GM12891 (cell line): ENCODE results near the gene ARID1B.

Source experiments
- DNase-seq: peaks from one replicate; pipeline ENCODE4 v3.0.0; 2011; ENCODE audit warnings: low spot score; ENCODE audit not compliant: insufficient read length
- FAIRE-seq: peaks from 2 replicates; lab custom pipeline; 2011; peaks lifted over from hg19 to GRCh38; lab: Jason Lieb, UNC
- PAX5 ChIP-seq: IDR thresholded peaks from 2 replicates; pipeline ENCODE4 v1.6.1; 2011; ENCODE audit warnings: low read length, moderate library complexity, mild to moderate bottlenecking; ENCODE audit not compliant: insufficient read depth, severe bottlenecking
- POLR2A ChIP-seq: IDR thresholded peaks from 2 replicates; pipeline ENCODE4 v1.6.1; 2011; ENCODE audit warnings: low read depth, low read length, control low read depth
- POLR2AphosphoS5 ChIP-seq: IDR thresholded peaks from 2 replicates; pipeline ENCODE4 v1.6.1; 2011; ENCODE audit warnings: low read depth, low read length, control low read depth
- POU2F2 ChIP-seq: IDR thresholded peaks from 2 replicates; pipeline ENCODE4 v1.6.1; 2011; ENCODE audit warnings: low read depth, mild to moderate bottlenecking, control low read depth, low read length, moderate library complexity
- SPI1 ChIP-seq: IDR thresholded peaks from 2 replicates; pipeline ENCODE4 v1.6.1; 2011; ENCODE audit warnings: low read depth, low read length, control low read depth
- TAF1 ChIP-seq: IDR thresholded peaks from 2 replicates; pipeline ENCODE4 v1.6.1; 2011; ENCODE audit warnings: low read depth, low read length, control low read depth

ARID1B gene

DNA sequence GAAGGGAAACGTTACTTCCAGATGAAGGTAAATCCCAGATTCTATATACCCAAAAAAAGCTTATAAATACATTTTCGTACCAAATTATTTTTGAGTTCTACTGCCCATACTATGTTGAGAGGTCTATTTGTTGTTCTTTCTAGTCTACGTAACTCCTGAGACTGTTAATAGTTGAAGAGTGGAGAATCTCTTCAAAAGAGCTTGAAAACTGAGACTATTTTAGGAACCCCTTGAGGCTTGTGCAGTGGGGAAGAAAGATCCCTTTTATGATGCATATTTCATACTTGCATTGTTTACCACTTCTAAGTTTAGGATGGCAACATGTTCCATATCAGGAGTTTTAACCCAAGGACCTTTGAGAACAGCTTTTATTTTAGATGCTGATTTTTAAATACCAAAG, 301.1 kb downstream of the ARID1B start:
- FAIRE-seq (no peak), DNase-seq (no peak)
- TF ChIP-seq POU2F2 (no peak), TAF1 (no peak), POLR2A (no peak), POLR2AphosphoS5 (no peak), SPI1 (no peak), PAX5 (no peak)

DNA sequence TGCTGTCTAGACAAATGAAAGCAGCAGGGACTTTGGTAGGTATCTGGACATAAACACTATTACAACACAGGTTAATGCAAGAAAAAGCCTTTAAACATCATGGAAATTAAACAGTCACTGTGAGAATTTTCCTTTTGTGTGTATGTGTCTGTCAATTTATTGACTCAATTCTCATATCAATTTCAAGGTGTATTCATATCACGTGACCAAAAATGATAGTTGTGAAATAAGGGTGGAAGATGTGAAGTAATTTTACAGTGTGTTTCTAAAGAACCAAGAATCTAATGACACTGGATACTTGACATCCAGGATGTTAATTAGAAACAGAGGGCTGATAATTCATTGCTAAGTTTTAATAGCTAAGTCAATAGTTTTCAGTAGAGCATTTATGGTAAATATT, 302.1 kb downstream of the ARID1B start:
- TF ChIP-seq POU2F2 (no peak), POLR2AphosphoS5 (no peak)
- FAIRE-seq: peak; percentile 74
- DNase-seq: no peak

DNA sequence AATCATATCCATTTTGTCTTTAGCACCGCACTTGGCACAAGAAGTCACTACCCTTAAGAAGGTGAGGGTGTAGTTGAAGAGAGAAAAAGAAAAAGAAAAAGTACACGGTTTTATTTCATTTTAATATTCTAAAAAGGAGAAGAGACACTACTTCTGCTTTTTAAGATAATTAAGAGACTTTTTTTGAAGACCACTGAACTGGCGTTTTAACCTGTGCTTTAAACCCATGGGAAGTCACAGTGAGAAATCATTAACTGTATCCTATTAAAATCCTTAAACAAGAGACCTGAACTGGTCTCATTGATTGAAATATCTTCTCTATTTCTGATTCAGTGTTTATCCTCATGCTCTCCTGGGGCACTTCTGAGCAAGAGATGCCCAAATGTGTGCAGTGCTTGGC, 302.6 kb downstream of the ARID1B start:
- no peak for TF ChIP-seq SPI1
- TF ChIP-seq PAX5: no peak
- no peak for DNase-seq
- no peak for FAIRE-seq

GRCh38 chr6:157080986-157081391, 303.8 kb downstream of the ARID1B start:
- peak; percentile 56 for FAIRE-seq
- TF ChIP-seq TAF1 (no peak), POU2F2 (no peak), POLR2AphosphoS5 (no peak), PAX5 (no peak)
- DNase-seq: no peak

DNA sequence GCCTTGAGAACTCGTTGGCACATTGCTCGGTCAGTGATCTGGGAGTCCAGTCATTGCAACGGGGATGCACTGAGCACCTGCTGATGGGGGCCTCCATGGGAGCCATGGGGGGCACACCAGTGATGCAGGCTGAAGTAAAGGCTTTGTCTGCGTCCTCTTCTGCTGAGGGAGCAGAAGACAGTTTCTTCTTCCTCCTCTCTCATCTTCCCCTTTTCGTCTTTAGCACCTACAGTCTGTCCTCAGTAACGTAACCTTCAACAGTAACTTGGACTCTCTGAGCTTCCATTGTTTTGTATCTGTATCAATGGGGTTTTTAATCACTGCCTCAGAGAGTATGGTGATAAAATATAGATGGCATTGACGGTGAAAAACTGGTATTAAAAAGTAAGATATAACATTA, 306.2 kb downstream of the ARID1B start:
- no peak for DNase-seq
- no peak for TF ChIP-seq POLR2A
- TF ChIP-seq TAF1: no peak
- no peak for TF ChIP-seq POU2F2
- no peak for TF ChIP-seq POLR2AphosphoS5
- TF ChIP-seq SPI1: no peak
- TF ChIP-seq PAX5: no peak
- FAIRE-seq: no peak

DNA sequence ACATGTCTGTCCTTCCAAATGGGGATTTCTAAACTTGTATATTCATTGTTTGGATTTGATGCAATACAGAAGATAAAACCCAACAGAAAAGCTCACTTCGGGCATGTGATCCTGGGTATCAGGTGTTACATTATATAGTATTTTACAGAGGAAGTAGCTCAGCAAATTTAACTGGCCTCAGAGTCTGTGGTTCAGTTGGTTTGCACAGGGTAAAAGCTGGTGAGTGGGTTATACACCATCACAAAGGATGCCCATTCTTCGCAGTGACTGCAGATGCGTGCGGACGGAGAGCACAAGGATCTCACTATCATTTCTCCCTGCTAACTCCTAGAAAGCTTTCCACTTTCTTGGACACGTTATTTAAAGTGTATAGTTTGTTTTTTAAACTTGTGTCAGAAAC, 309.5 kb downstream of the ARID1B start:
- FAIRE-seq (no peak), DNase-seq (no peak)
- no peak for TF ChIP-seq TAF1
- TF ChIP-seq POLR2A: no peak
- TF ChIP-seq POLR2AphosphoS5: no peak
- TF ChIP-seq SPI1: no peak
- TF ChIP-seq POU2F2: no peak
- TF ChIP-seq PAX5: no peak

- TF ChIP-seq TAF1 (no peak), POU2F2 (no peak), SPI1 (no peak), PAX5 (no peak), POLR2A (no peak)
- FAIRE-seq: no peak
- DNase-seq: no peak
These were observed 310.8 kb downstream of the ARID1B start for GRCh38 chr6:157087974-157088373.

GRCh38 chr6:157088841-157089240, 311.7 kb downstream of the ARID1B start:
- TF ChIP-seq POLR2A (no peak), POU2F2 (no peak), POLR2AphosphoS5 (no peak), PAX5 (no peak), SPI1 (no peak), TAF1 (no peak)

DNA sequence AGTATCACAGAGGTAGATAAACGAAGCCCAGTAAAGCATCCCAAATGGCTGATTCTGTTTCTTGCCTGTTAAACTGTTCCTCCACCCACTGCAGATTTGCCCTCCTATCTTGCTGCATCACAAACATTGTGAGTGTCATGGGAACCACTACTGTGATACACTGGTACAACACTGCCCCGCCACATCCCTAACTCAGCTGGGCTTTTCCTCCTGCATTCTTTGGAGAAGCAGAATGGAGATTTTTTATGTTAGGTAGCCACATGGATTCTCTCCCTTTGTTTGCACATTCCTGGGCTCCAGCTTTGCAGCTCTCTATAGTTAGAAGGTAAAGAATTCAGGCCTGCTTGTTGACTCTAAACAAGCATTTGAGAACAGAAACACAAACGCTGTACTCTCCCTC, 312.1 kb downstream of the ARID1B start:
- FAIRE-seq: no peak
- no peak for TF ChIP-seq POLR2AphosphoS5
- TF ChIP-seq PAX5: no peak
- no peak for TF ChIP-seq SPI1
- TF ChIP-seq POU2F2: no peak
- no peak for TF ChIP-seq TAF1
- TF ChIP-seq POLR2A: no peak
- no peak for DNase-seq

More at GRCh38 chr6:157088841-157089240, 311.7 kb downstream of the ARID1B start:
- FAIRE-seq: no peak
- DNase-seq: no peak

- FAIRE-seq: no peak
- DNase-seq: no peak
- no peak for TF ChIP-seq POLR2A
- no peak for TF ChIP-seq POLR2AphosphoS5
These were observed 312.7 kb downstream of the ARID1B start for GRCh38 chr6:157089851-157090250.

- TF ChIP-seq POLR2A: no peak
- TF ChIP-seq SPI1: no peak
- TF ChIP-seq POU2F2: no peak
- FAIRE-seq (no peak), DNase-seq (no peak)
These were observed 313.6 kb downstream of the ARID1B start for GRCh38 chr6:157090736-157091135.
